CD4-positive, alpha-beta T cell (primary cell): ENCODE data around the gene PID1. TPM values are rescaled to one million over a fixed set of nuclear protein-coding genes. Genes with fewer than 3 reads are reported as not detected.

Experiments
- ATAC-seq: fragments of 200-7000 bp; cut with Tn5 transposase; one replicate; pipeline ENCODE4 v1.10.0; 2022; ENCODE audit warnings: mild to moderate bottlenecking; ENCODE audit not compliant: poor library complexity
- CTCF ChIA-PET: fragments of 350-600 bp; sonication (Branson Sonifier 250); formaldehyde crosslinking; loops from one replicate; lab custom pipeline; 2021; ENCODE audit warnings: antibody characterized with exemption, inconsistent platforms; lab: Charles Lee
- POLR2A ChIA-PET: fragments of 350-600 bp; sonication (Branson Sonifier 250); formaldehyde crosslinking; loops from one replicate; lab custom pipeline; 2021; ENCODE audit warnings: antibody characterized with exemption, inconsistent platforms; lab: Charles Lee
- DNase-seq, 14 experiments: peaks; one replicate each; pipeline ENCODE4 v3.0.0-alpha.2; 2013 to 2020; ENCODE audit warnings: mixed read lengths in 2 of 14
- H3K27ac ChIP-seq, 2 donors: one replicate each; pipeline versions ENCODE4 v1.5.1 to v1.7.0; 2013; ENCODE audit warnings: low read length in 2 of 2, low read depth in 1 of 2, mild to moderate bottlenecking in 1 of 2
- H3K27me3 ChIP-seq, 2 experiments: 1 replicate in 1 of 2; 2 replicates in 1 of 2; pipeline versions ENCODE4 v1.6.1 to v1.7.0; 2013; ENCODE audit warnings: low read length in 2 of 2, control low read depth in 1 of 2, mild to moderate bottlenecking in 1 of 2, moderate library complexity in 1 of 2; ENCODE audit not compliant: insufficient read depth in 2 of 2, control insufficient read depth in 1 of 2
- H3K36me3 ChIP-seq: one replicate; pipeline ENCODE4 v1.6.1; 2013; ENCODE audit warnings: low read length, control low read depth; ENCODE audit not compliant: insufficient read depth
- H3K4me1 ChIP-seq: one replicate; pipeline ENCODE4 v1.6.1; 2013; ENCODE audit warnings: low read length, control low read depth; ENCODE audit not compliant: insufficient read depth
- H3K4me3 ChIP-seq: one replicate; pipeline ENCODE4 v1.5.1; 2013; ENCODE audit warnings: mild to moderate bottlenecking, low read length, moderate library complexity
- H3K9me3 ChIP-seq, 2 experiments: 1 replicate in 1 of 2; 2 replicates in 1 of 2; pipeline versions ENCODE4 v1.6.1 to v1.7.0; 2013; ENCODE audit warnings: low read length in 2 of 2, mild to moderate bottlenecking in 2 of 2, control low read depth in 1 of 2, moderate library complexity in 1 of 2; ENCODE audit not compliant: control insufficient read depth in 1 of 2, insufficient read depth in 1 of 2
- H3K27ac Mint-ChIP-seq: one replicate; pipeline ENCODE4 v1.8.0; 2020; ENCODE audit warnings: mixed read lengths
- H3K27me3 Mint-ChIP-seq: one replicate; pipeline ENCODE4 v1.8.0; 2021; ENCODE audit warnings: mixed read lengths
- H3K36me3 Mint-ChIP-seq: one replicate; pipeline ENCODE4 v1.8.0; 2021; ENCODE audit warnings: low read depth, mixed read lengths
- H3K4me1 Mint-ChIP-seq: one replicate; pipeline ENCODE4 v1.8.0; 2021; ENCODE audit warnings: low read depth, mixed read lengths
- H3K4me3 Mint-ChIP-seq: one replicate; pipeline ENCODE4 v1.8.0; 2020; ENCODE audit warnings: mild to moderate bottlenecking, mixed read lengths
- H3K9me3 Mint-ChIP-seq: one replicate; pipeline ENCODE4 v1.8.0; 2020; ENCODE audit warnings: mixed read lengths
- CTCF ChIP-seq: fragments of 200-600 bp; IDR thresholded peaks from one replicate; pipeline ENCODE4 v1.8.0; 2022; ENCODE audit warnings: antibody characterized with exemption, mild to moderate bottlenecking
- intact Hi-C, 2 experiments: fragments of 100-400 bp; cut with DNase I in 1 of 2; cut with micrococcal nuclease in 1 of 2; formaldehyde crosslinking; loops; one replicate each; pipeline versions ENCODE4 v1.15.1 to v1.9.0; 2023 to 2025; cut with DNase I, micrococcal nuclease
- total RNA-seq, 174 experiments: library from RNA in 2 of 174; stranded (reverse) in 2 of 174; gene quantifications; one replicate each; pipeline ENCODE4 v1.2.3 and lab custom pipeline; 2021 to 2026

Gene PID1
- total RNA-seq, 2 experiments from 2014 or later = 0.38 to 0.53 TPM

DNA sequence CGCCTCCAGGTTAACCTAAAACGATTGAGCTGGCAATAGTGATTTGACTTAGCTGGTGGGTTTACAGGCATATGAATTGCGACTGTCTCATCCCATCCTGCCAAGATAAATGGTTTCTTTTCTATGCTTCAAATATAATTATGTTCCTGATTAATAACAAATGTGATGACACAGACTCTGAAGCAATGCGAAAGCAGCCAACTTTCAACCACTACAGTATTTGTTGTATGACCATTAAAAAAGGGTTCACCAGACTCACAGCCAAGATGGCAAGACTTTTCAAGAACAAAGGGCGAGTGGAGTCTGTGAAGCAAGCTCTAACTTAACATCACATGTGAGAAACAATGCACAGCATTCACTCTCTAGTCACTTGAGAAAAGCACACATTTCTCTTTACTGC lies 186.6 kb downstream of the PID1 start:
- peaks cover 0 to 4% of the 10 kb centered on the region in 2 experiments for H3K9me3 ChIP-seq
- no peaks in the 10 kb centered on the region for H3K4me1 ChIP-seq
- H3K36me3 Mint-ChIP-seq = no peaks in the 10 kb centered on the region
- no peaks in the 10 kb centered on the region for H3K4me1 Mint-ChIP-seq
- H3K27ac ChIP-seq = no peak overlapping the region
- no peak for TF ChIP-seq CTCF
- ATAC-seq (no peak), DNase-seq (no peak)
- H3K36me3 ChIP-seq = no peaks in the 10 kb centered on the region
- no peaks in the 10 kb centered on the region for H3K27me3 Mint-ChIP-seq
- H3K4me3 ChIP-seq = no peak overlapping the region
- intact Hi-C loops = no loop called here
- CTCF ChIA-PET = no interaction called here
- POLR2A ChIA-PET = no interaction called here
- H3K4me3 Mint-ChIP-seq = no peak overlapping the region
- H3K9me3 Mint-ChIP-seq = peaks cover 9% of the 10 kb centered on the region
- H3K27ac Mint-ChIP-seq = no peak overlapping the region
- no peaks in the 10 kb centered on the region for H3K27me3 ChIP-seq

DNA sequence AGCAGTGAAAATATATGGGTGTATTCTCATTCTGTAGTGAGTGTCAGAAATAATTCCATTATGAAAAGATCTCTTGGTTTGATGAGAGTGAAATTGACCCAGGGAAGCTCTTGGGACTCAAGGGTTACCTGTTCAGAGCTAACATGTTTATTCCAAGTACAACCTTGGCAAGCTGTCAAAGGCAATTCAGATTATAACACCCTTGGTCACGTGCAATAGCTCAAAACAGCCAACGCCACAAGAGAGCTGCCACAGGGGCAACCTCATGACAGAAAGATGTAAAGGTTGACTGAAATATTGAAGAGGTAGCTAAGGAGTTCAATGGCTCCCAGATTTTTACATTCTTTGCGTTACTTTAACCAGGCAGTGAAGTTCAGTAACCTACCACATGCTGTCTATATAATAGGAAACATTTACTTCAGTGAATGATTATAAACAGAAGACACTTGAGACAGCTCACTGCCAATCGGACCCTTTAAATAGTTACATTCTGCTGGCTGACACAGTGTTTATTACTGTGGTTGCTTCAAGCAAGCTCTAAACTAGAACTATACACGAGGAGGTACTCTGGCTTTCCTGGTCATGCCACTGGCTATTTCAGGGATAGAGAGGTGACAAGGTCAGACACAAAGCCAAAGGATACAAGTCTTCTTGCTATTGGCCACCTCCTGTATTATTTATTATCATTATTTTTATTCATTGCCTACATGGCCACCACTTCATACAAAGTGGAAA lies 187.3 kb downstream of the PID1 start:
- peaks cover 0 to 4% of the 10 kb centered on the region in 2 experiments for H3K9me3 ChIP-seq
- ATAC-seq (no peak), DNase-seq (no peak)
- no peaks in the 10 kb centered on the region for H3K4me1 ChIP-seq
- H3K4me1 Mint-ChIP-seq = no peaks in the 10 kb centered on the region
- H3K36me3 Mint-ChIP-seq = no peaks in the 10 kb centered on the region
- no peak overlapping the region for H3K27ac ChIP-seq
- H3K4me3 Mint-ChIP-seq = no peak overlapping the region
- H3K36me3 ChIP-seq = no peaks in the 10 kb centered on the region
- ChIA-PET CTCF (no interaction called here), POLR2A (no interaction called here)
- no peak overlapping the region for H3K27ac Mint-ChIP-seq
- no peaks in the 10 kb centered on the region for H3K27me3 ChIP-seq
- no peak overlapping the region for H3K4me3 ChIP-seq
- intact Hi-C loops = no loop called here
- H3K27me3 Mint-ChIP-seq = no peaks in the 10 kb centered on the region
- peaks cover 7% of the 10 kb centered on the region for H3K9me3 Mint-ChIP-seq
- TF ChIP-seq CTCF = no peak

DNA sequence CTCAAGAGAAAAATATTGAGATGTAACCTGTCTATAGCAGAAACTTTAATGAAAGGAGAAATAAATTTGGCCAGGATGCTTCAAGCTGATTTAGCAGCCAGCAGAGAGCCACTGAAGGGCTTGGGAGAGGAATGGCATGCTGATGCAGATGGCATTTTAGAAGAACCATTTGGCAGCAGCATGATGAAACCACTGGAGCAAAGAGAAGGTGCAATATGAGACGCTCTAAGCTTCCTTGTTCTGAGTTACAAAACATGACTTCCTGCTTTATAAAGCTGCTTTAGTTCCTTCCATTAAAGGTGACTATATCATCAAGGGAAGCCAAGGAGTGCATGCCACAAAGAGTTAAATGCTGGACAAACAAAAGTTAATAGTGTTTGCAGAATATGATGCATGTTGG lies 189.7 kb downstream of the PID1 start:
- CTCF ChIA-PET = no interaction called here

More for the DNA sequence above, 189.7 kb downstream of the PID1 start:
- no peak overlapping the region for H3K27ac Mint-ChIP-seq
- no peak overlapping the region for H3K4me3 ChIP-seq
- no peaks in the 10 kb centered on the region for H3K36me3 ChIP-seq
- H3K4me3 Mint-ChIP-seq = no peak overlapping the region
- H3K4me1 ChIP-seq = no peaks in the 10 kb centered on the region
- H3K36me3 Mint-ChIP-seq = no peaks in the 10 kb centered on the region
- ATAC-seq (no peak), DNase-seq (no peak)
- H3K27me3 ChIP-seq = no peaks in the 10 kb centered on the region
- peaks cover 0 to 4% of the 10 kb centered on the region in 2 experiments for H3K9me3 ChIP-seq
- no peaks in the 10 kb centered on the region for H3K4me1 Mint-ChIP-seq
- intact Hi-C loops = no loop called here
- peaks cover 15% of the 10 kb centered on the region for H3K9me3 Mint-ChIP-seq
- H3K27me3 Mint-ChIP-seq = no peaks in the 10 kb centered on the region
- no peak for TF ChIP-seq CTCF
- POLR2A ChIA-PET = no interaction called here
- H3K27ac ChIP-seq = no peak overlapping the region
